ENCODE measurements around the gene SORCS2. TPM values are rescaled to one million over a fixed set of nuclear protein-coding genes. Genes with fewer than 3 reads are reported as not detected.

SORCS2 gene
- total RNA-seq, 1 experiment from 2014 or later, result 0.15 TPM

GRCh38 chr4:7553280-7553679, 360.9 kb downstream of the SORCS2 start:
- Histone ChIP-seq H3K27ac (ENCODE audit: low read length) (no peak overlapping the region), H3K4me3 (ENCODE audit: low read depth in 2 of 2, low read length in 2 of 2) (no peak overlapping the region), H3K27me3 (ENCODE audit: control insufficient read depth, insufficient read depth, low read length) (no peaks in the 10 kb centered on the region), H3K9me3 (ENCODE audit: control insufficient read depth, insufficient read depth, low read depth, low read length) (0 out of 2 replicates have a peak, but pooled peaks cover 3% of the 10 kb centered on the region), H3K36me3 (ENCODE audit: control insufficient read depth, insufficient read depth, low read length) (no peaks in the 10 kb centered on the region), H3K4me1 (ENCODE audit: control insufficient read depth, insufficient read depth, low read length) (peaks cover 4% of the 10 kb centered on the region; the same call in 1 of the 2 replicates)
- CTCF ChIA-PET, result no interaction called here
- POLR2A ChIA-PET, result no interaction called here
- no TSS peak for BruUV-seq (replicated peaks)
- intact Hi-C loops (cut with micrococcal nuclease; ENCODE audit: unreplicated experiment) (no loop called here), in situ Hi-C loops (cut with HindIII; ENCODE audit: low pct_unique_long_range_greater_than_20kb, low sequenced_read_pairs) (no loop called here)
- DNase-seq (ENCODE audit: low read depth, low spot score) (no peak), ATAC-seq (no peak)
- TF ChIP-seq REST (IDR thresholded peaks at IDR 0.05; ENCODE audit: insufficient read depth in 1 of 2, low read depth in 2 of 2, low read length in 1 of 2) (no peak), SIN3A (IDR thresholded peaks at IDR 0.05; ENCODE audit: borderline replicate concordance, insufficient read depth, low read depth, low read length) (no peak), POLR2AphosphoS5 (IDR thresholded peaks at IDR 0.05; ENCODE audit: low read depth, low read length) (no peak), TCF7L2 (IDR thresholded peaks at IDR 0.05; ENCODE audit: low read depth, low read length) (no peak), CTCF (IDR thresholded peaks at IDR 0.05) (no peak)

- no peaks in the 10 kb centered on the region for H3K27me3 ChIP-seq (ENCODE audit: control insufficient read depth, insufficient read depth, low read length)
- no peak overlapping the region for H3K27ac ChIP-seq (ENCODE audit: low read length)
- ChIA-PET POLR2A (no interaction called here), CTCF (no interaction called here)
- intact Hi-C loops (cut with micrococcal nuclease; ENCODE audit: unreplicated experiment) (no loop called here), in situ Hi-C loops (cut with HindIII; ENCODE audit: low pct_unique_long_range_greater_than_20kb, low sequenced_read_pairs) (no loop called here)
- TF ChIP-seq SIN3A (IDR thresholded peaks at IDR 0.05; ENCODE audit: borderline replicate concordance, insufficient read depth, low read depth, low read length) (no peak), CTCF (IDR thresholded peaks at IDR 0.05) (no peak), POLR2AphosphoS5 (IDR thresholded peaks at IDR 0.05; ENCODE audit: low read depth, low read length) (no peak), REST (IDR thresholded peaks at IDR 0.05; ENCODE audit: insufficient read depth in 1 of 2, low read depth in 2 of 2, low read length in 1 of 2) (no peak), TCF7L2 (IDR thresholded peaks at IDR 0.05; ENCODE audit: low read depth, low read length) (no peak)
- H3K4me3 ChIP-seq (ENCODE audit: low read depth in 2 of 2, low read length in 2 of 2), result no peak overlapping the region
- peaks cover 4% of the 10 kb centered on the region; the same call in 1 of the 2 replicates for H3K4me1 ChIP-seq (ENCODE audit: control insufficient read depth, insufficient read depth, low read length)
- DNase-seq (ENCODE audit: low read depth, low spot score), result no peak
- H3K36me3 ChIP-seq (ENCODE audit: control insufficient read depth, insufficient read depth, low read length), result no peaks in the 10 kb centered on the region
- no peak for ATAC-seq
- no TSS peak for BruUV-seq (replicated peaks)
- 0 out of 2 replicates have a peak, but pooled peaks cover 3% of the 10 kb centered on the region for H3K9me3 ChIP-seq (ENCODE audit: control insufficient read depth, insufficient read depth, low read depth, low read length)
These were observed 362.6 kb downstream of the SORCS2 start for GRCh38 chr4:7554905-7555304.

All from Panc1 (cell line).